Cardiac septum (tissue), 1 donor: ENCODE data around the gene FAM50A. TPM values are rescaled to one million over a fixed set of nuclear protein-coding genes. Genes with fewer than 3 reads are reported as not detected.

ENCODE experiments used
- DNase-seq: peaks from one replicate; pipeline ENCODE4 v3.0.0-alpha.2; 2020; ENCODE audit warnings: low spot score
- intact Hi-C: fragments of 100-400 bp; cut with DNase I; formaldehyde crosslinking; loops from one replicate; pipeline ENCODE4 v1.14.0; 2022
- total RNA-seq: library from RNA; stranded (reverse); fragmentation: NEBNext Ultra II Directional; extraction: Animal tissue kit (Norgen Biotek cat#: 25700); gene quantifications from one replicate; pipeline ENCODE4 v1.2.1, GENCODE V29; 2021
- donor health status: DM: no; HTN: no; CAD: no.

FAM50A gene
- total RNA-seq, 1 donor from 2014 or later = 43.7 TPM

- intact Hi-C loops = loop anchor here (5.0 kb wide), 2 partner anchors 51 to 96 kb away; partner anchors contain the start of gene UBL4A
- no peak for DNase-seq
These were observed 7.5 kb upstream of the FAM50A start for GRCh38 chrX:154436374-154436982.

GRCh38 chrX:154436983-154437752 is 6.8 kb upstream of the FAM50A start, which contains the start of gene GDI1:
Gene GDI1, plus strand, starts transcription at chrX:154437154. Its CDS starts 101 bp downstream, at chrX:154437255.
- DNase-seq = no peak
- intact Hi-C loops = loop anchor here (5.0 kb wide), 2 partner anchors 50 to 95 kb away; partner anchors contain the start of gene UBL4A

- DNase-seq = no peak
These were observed 5.7 kb upstream of the FAM50A start for GRCh38 chrX:154437971-154438893.

GRCh38 chrX:154439841-154440240 is 4.1 kb upstream of the FAM50A start:
- no peak for DNase-seq
- intact Hi-C loops = loop anchor here (5.0 to 10.0 kb wide), 3 partner anchors 45 to 92 kb away; partner anchors contain the start of genes RPL10 and UBL4A

More at GRCh38 chrX:154437971-154438893, 5.7 kb upstream of the FAM50A start:
- intact Hi-C loops = loop anchor here (5.0 kb wide), 2 partner anchors 49 to 94 kb away; partner anchors contain the start of gene UBL4A

GRCh38 chrX:154440623-154441357 is 3.2 kb upstream of the FAM50A start:
- intact Hi-C loops = loop anchor here (10.0 kb wide), 1 partner anchor 46 kb away; the partner anchor contains the start of gene RPL10
- DNase-seq = no peak

- intact Hi-C loops = loop anchor here (10.0 kb wide), 1 partner anchor 47 kb away; the partner anchor contains the start of gene RPL10
- no peak for DNase-seq
These were observed 2.4 kb upstream of the FAM50A start for GRCh38 chrX:154441564-154441963.

- no peak for DNase-seq
- intact Hi-C loops = loop anchor here (10.0 kb wide), 1 partner anchor 47 kb away; the partner anchor contains the start of gene RPL10
These were observed 1.8 kb upstream of the FAM50A start for GRCh38 chrX:154441984-154442707.

GRCh38 chrX:154443479-154443910 is 446 bp upstream of the FAM50A start:
- no peak for DNase-seq
- intact Hi-C loops = loop anchor here (10.0 kb wide), 1 partner anchor 49 kb away; the partner anchor contains the start of gene RPL10

GRCh38 chrX:154444755-154445246 is 860 bp downstream of the FAM50A start:
- no peak for DNase-seq
- intact Hi-C loops = loop anchor here (2.0 to 10.0 kb wide), 2 partner anchors 34 to 50 kb away; partner anchors contain the start of genes LAGE3 and RPL10

GRCh38 chrX:154445776-154446175 is 1.8 kb downstream of the FAM50A start:
- intact Hi-C loops = loop anchor here (2.0 to 10.0 kb wide), 2 partner anchors 33 to 51 kb away; partner anchors contain the start of genes LAGE3 and RPL10
- DNase-seq = no peak

GRCh38 chrX:154446430-154446829 is 2.5 kb downstream of the FAM50A start:
- intact Hi-C loops = loop anchor here (10.0 kb wide), 1 partner anchor 52 kb away; the partner anchor contains the start of gene RPL10
- no peak for DNase-seq

- intact Hi-C loops = loop anchor here (10.0 kb wide), 1 partner anchor 54 kb away; the partner anchor contains the start of gene RPL10
- DNase-seq = no peak
These were observed 4.5 kb downstream of the FAM50A start for GRCh38 chrX:154448484-154448883.

GRCh38 chrX:154449618-154450017 is 5.7 kb downstream of the FAM50A start:
- intact Hi-C loops = loop anchor here (10.0 kb wide), 1 partner anchor 55 kb away; the partner anchor contains the start of gene RPL10
- no peak for DNase-seq

GRCh38 chrX:154450312-154450711 is 6.4 kb downstream of the FAM50A start:
- no peak for DNase-seq
- intact Hi-C loops = no loop called here

- no peak for DNase-seq
- intact Hi-C loops = no loop called here
These were observed 8.9 kb downstream of the FAM50A start for GRCh38 chrX:154452823-154453222.

GRCh38 chrX:154457491-154458115 is 13.7 kb downstream of the FAM50A start:
- intact Hi-C loops = no loop called here

More at GRCh38 chrX:154457491-154458115, 13.7 kb downstream of the FAM50A start:
- no peak for DNase-seq
